Measurements from ENCODE around the gene APOBEC3C. TPM values are rescaled to one million over a fixed set of nuclear protein-coding genes. Genes with fewer than 3 reads are reported as not detected.
"Not testable (repeated sequence)": the region's sequence is repeated elsewhere in the genome, so short reads cannot be mapped to it uniquely, and the experiment has no call there.

The APOBEC3C gene
- total RNA-seq, 1 experiment from 2014 or later: 8.0 TPM

DNA sequence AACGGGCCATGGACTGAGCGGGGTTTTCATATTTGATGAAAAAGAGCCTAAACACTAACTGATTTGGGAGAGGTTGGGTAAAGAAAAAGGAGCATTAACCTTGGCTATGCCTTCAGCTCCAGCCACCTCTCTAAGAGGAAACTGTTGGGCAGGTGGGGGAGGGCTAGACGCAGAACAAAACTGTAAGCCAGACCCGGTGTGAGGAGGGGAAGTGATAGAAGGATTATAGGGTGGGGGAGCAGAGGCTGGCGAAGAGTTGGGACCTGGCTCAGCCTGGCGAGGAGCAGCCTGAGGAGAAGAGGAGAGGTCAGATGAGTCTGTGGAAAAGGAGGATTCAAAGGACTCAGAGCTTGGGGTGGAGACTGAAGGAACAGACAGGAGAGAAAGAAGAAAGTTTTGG is 47.2 kb downstream of the APOBEC3C start:
- DNase-seq (ENCODE audit: low spot score): not testable (repeated sequence)

DNA sequence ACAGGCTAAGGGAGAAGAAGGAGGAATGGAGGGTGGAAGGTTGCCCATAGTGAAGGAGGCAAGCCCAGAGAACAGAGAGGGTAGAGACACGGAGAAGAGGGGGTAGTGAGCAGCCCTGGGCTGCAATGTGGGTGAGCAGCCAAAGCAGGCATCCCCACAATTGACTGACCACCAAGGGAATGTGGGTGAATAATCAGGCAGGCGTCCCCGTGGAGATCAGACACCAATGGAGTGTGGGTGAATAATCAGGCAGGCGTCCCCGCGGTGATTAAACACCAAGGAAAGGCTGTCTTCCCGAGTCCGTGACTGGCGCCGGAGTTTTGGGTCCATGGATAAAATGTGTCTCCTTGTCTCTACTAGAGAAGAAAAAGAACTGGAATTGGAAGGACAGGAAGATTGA is 47.9 kb downstream of the APOBEC3C start:
- not testable (repeated sequence) for DNase-seq (ENCODE audit: low spot score)

DNA sequence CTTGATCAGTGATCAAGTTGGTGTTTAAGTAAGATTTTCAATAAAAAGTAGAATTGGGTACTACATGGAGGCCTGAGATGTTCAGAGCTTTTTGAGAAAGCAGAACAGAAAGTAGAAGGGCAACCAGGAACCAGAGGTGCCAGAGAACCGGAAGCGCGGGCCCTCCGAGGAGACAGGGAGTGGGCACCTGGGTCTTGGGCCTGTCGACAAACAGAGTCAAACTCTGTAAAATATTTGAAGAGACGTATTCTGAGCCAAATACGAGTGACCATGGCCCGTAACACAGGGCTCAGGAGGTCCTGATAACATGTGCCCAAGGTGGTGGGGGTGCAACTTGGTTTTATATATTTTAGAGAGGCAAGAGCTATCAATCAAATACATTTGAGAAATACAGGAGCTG is 49.8 kb downstream of the APOBEC3C start:
- not testable (repeated sequence) for DNase-seq (ENCODE audit: low spot score)

DNA sequence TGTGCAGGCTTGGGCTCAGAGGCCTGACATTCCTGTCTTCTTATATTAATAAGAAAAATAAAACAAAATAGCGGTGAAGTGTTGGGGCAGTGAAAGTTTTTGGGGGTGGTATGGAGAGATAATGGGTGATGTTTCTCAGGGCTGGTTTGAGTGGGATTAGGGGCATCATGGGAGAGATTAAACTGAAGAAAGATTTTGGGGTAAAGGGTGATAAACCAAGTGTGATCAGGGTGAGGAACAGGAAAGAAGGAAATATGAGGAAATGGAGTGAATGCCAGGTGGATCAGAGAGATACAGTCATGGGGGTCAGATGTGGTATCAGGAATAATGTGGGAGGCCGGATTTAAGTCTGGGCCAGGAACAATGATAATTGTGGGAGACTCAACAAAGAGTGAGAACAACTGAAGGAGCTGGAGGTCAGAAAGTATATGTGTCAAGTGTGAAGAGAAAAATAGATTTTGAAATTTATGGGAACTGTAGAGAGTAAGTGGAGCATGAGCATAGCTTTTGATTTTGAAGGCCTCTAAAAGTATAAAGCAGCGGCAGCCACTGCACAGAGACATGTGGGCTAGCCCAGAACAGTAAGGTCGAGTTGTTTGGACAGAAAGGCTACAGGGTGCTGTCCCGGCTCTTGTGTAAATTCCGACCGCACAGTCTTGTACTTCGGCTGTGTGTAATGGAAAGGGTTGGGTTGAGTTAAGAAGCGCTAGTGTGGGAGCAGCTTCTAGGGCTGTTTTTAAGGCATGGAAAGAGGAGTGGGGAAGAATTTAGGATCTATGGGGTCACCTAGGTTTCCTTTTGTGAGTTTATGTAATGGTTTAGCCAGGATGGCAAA is 52.6 kb downstream of the APOBEC3C start:
- not testable (repeated sequence) for DNase-seq (ENCODE audit: low spot score)

DNA sequence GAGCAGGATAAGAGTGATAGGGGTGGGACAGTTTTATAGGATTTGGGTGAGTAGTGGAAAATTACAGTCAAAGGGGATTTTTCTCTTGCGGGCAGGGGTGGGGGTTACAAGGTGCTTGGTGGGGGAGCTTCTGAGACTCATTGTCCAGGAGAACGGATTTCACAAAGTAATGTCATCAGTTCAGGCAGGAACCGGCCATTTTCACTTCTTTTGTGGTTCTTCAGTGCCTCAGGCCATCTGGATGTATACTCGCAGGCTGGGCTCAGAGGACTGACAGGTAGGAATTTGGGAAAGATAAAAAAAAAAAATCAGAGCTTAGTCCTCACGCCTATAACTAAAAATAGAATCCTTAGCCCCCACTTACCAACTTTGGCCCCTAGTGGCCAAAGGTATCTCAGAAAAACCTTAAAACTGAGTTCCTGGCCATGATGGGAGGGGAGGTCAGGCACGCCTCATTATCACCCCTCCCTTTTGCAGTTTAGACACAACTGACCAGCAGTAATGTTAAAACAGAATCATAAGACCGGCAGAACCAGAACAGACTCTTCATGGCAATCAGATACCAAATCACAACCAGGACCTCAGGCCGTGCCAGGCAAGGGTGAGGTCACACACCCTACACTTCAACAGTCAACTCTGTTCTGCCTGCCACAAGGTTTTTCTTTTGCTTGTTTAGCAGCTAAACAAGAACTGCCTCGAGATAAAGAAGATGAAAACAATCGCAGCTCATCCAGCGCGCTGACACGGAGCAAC is 54.2 kb downstream of the APOBEC3C start:
- no peak for DNase-seq (ENCODE audit: low spot score)

Other genes starting within 250 kb of the APOBEC3C start
- gene DNAL4, start 220.1 kb upstream of the APOBEC3C start, total RNA-seq (2014; rRNA removed; shearing (Covaris generic)): 6.4 and 6.6 TPM in 2 replicates
- 3.1 and 4.1 TPM in 2 replicates for gene NPTXR, start 170.2 kb upstream of the APOBEC3C start, total RNA-seq (2014; rRNA removed; shearing (Covaris generic))
- 19.6 and 21.5 TPM in 2 replicates for gene CBX6, start 142.0 kb upstream of the APOBEC3C start, total RNA-seq (2014; rRNA removed; shearing (Covaris generic))
- not detected in 2 replicates for gene APOBEC3A, start 56.6 kb upstream of the APOBEC3C start, total RNA-seq (2014; rRNA removed; shearing (Covaris generic))
- gene APOBEC3B, start 31.9 kb upstream of the APOBEC3C start, total RNA-seq (2014; rRNA removed; shearing (Covaris generic)): 8.4 and 13.6 TPM in 2 replicates
- 0.84 and 1.1 TPM in 2 replicates for gene APOBEC3D, start 6.9 kb downstream of the APOBEC3C start, total RNA-seq (2014; rRNA removed; shearing (Covaris generic))
- 1.7 and 9.2 TPM in 2 replicates for gene APOBEC3F, start 26.6 kb downstream of the APOBEC3C start, total RNA-seq (2014; rRNA removed; shearing (Covaris generic))
- 23.6 and 31.9 TPM in 2 replicates for gene APOBEC3G, start 63.0 kb downstream of the APOBEC3C start, total RNA-seq (2014; rRNA removed; shearing (Covaris generic))
- 1.4 and 2.6 TPM in 2 replicates for gene APOBEC3H, start 83.0 kb downstream of the APOBEC3C start, total RNA-seq (2014; rRNA removed; shearing (Covaris generic))
- gene CBX7, start 138.4 kb downstream of the APOBEC3C start, total RNA-seq (2014; rRNA removed; shearing (Covaris generic)): 0.37 and 1.7 TPM in 2 replicates
- 0.14 TPM in 1 of 2 replicates, not detected in the other for gene PDGFB, start 230.7 kb downstream of the APOBEC3C start, total RNA-seq (2014; rRNA removed; shearing (Covaris generic))

Measured in H4 (cell line).